K562 (cell line): ENCODE results near the gene PTPRE.

Source experiments
- FOXM1 ChIP-seq, 2 experiments: fragments of 450-650 bp in 1 of 2; sonication (generic) in 1 of 2; formaldehyde crosslinking in 1 of 2; IDR thresholded peaks; 2 replicates each; pipeline versions ENCODE4 v1.6.1 to v1.9.0; 2017 to 2022; ENCODE audit warnings: low read depth in 2 of 2, mild to moderate bottlenecking in 2 of 2, missing genetic modification reagents in 1 of 2, moderate library complexity in 1 of 2
- IFI16 ChIP-seq: fragments of 250-450 bp; sonication (Bioruptor Pico); IDR thresholded peaks from 2 replicates; pipeline ENCODE4 v2.1.2; 2022; ENCODE audit warnings: mild to moderate bottlenecking, inconsistent platforms
- MAZ ChIP-seq, 2 experiments: fragments of 450-650 bp in 1 of 2; sonication (generic) in 1 of 2; formaldehyde crosslinking; IDR thresholded peaks in 1 of 2; conservative IDR thresholded peaks in 1 of 2; 2 replicates each; pipeline versions ENCODE4 v1.4.0 to v1.5.0; 2020; ENCODE audit warnings: mild to moderate bottlenecking in 1 of 2, missing genetic modification reagents in 1 of 2
- RCOR1 ChIP-seq, 2 experiments: IDR thresholded peaks; 2 replicates each; pipeline ENCODE4 v1.6.1; 2012; ENCODE audit warnings: low read depth in 2 of 2, low read length in 2 of 2, borderline replicate concordance in 1 of 2, improper control_type of control experiment in 1 of 2
- ZNF316 ChIP-seq: fragments of 450-650 bp; IDR thresholded peaks from 2 replicates; pipeline ENCODE4 v1.6.1; 2016
- TF ChIP-seq, protein P1 (sequence below), 2 experiments: fragments of 450-650 bp in 1 of 2; sonication (generic) in 1 of 2; formaldehyde crosslinking in 1 of 2; IDR thresholded peaks in 1 of 2; conservative IDR thresholded peaks in 1 of 2; 2 replicates each; pipeline versions ENCODE4 v1.6.1 to v1.8.1; 2016 to 2023; ENCODE audit warnings: mild to moderate bottlenecking in 2 of 2, moderate library complexity in 2 of 2, inconsistent platforms in 1 of 2, missing genetic modification reagents in 1 of 2
- TF ChIP-seq, protein P2 (sequence below), 3 experiments: IDR thresholded peaks in 2 of 3; conservative IDR thresholded peaks in 1 of 3; 2 replicates each; pipeline ENCODE4 v1.5.1; 2011 to 2012; ENCODE audit warnings: low read length in 3 of 3, mild to moderate bottlenecking in 3 of 3, control low read depth in 2 of 3, improper control_type of control experiment in 1 of 3, inconsistent platforms in 1 of 3, low read depth in 1 of 3, mixed read lengths in 1 of 3, moderate library complexity in 1 of 3; ENCODE audit not compliant: insufficient read depth in 2 of 3

DNA sequence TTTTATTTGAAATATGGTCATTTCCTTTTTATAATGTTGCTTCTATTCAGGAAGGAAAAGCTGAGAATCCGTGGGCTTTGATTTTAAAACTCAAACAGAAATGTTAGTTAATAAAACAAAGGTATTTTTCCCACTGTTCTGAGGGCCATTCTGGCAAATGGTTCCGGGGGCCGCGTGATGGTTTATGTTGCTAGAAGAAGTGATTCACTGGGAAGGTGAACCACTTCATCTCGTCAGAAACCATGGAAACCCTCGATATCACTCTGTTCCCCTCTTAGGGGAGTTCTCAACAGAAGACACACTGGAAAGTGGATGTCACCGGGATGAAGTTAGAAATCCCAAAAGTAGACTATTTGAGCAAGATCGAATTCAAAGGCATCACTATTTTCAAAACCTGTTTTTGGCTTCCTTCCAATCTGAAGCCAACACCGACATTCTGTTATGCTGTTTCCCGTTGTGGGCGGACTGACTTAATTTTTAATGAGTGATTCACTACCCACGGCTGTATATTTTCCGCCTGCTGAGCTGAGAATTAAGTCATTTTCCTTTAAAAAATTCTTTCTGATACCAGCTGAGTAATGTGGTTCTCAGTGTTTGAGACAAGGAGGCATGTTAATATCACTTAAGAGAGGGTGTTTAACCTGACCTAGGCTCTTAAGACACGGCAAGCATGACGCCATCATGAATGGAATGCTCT, 84.1 kb downstream of the PTPRE start:
- TF ChIP-seq RCOR1 (IDR thresholded peaks at IDR 0.05; ENCODE audit: borderline replicate concordance in 1 of 2, low read depth in 2 of 2, low read length in 2 of 2) (no peak), FOXM1 (IDR thresholded peaks at IDR 0.05; ENCODE audit: low read depth) (no peak), FOXM1 (CRISPR knock-in tag; IDR thresholded peaks at IDR 0.05; ENCODE audit: low read depth) (no peak), MAZ (CRISPR knock-in tag; conservative IDR thresholded peaks at IDR 0.05 in 1 of 2, IDR thresholded peaks at IDR 0.05 in 1 of 2) (no peak), IFI16 (no peak), ZNF316 (no peak)
- TF ChIP-seq, protein P1, sequence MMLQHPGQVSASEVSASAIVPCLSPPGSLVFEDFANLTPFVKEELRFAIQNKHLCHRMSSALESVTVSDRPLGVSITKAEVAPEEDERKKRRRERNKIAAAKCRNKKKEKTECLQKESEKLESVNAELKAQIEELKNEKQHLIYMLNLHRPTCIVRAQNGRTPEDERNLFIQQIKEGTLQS (IDR thresholded peaks at IDR 0.05) = no peak
- TF ChIP-seq, protein P1 (CRISPR knock-in tag; conservative IDR thresholded peaks at IDR 0.05) = no peak
- TF ChIP-seq, protein P2, sequence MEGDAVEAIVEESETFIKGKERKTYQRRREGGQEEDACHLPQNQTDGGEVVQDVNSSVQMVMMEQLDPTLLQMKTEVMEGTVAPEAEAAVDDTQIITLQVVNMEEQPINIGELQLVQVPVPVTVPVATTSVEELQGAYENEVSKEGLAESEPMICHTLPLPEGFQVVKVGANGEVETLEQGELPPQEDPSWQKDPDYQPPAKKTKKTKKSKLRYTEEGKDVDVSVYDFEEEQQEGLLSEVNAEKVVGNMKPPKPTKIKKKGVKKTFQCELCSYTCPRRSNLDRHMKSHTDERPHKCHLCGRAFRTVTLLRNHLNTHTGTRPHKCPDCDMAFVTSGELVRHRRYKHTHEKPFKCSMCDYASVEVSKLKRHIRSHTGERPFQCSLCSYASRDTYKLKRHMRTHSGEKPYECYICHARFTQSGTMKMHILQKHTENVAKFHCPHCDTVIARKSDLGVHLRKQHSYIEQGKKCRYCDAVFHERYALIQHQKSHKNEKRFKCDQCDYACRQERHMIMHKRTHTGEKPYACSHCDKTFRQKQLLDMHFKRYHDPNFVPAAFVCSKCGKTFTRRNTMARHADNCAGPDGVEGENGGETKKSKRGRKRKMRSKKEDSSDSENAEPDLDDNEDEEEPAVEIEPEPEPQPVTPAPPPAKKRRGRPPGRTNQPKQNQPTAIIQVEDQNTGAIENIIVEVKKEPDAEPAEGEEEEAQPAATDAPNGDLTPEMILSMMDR (IDR thresholded peaks at IDR 0.05 in 2 of 3, conservative IDR thresholded peaks at IDR 0.05 in 1 of 3; ENCODE audit: insufficient read depth in 2 of 3, low read depth in 1 of 3, low read length in 3 of 3) = no peak
